ENCODE measurements around the gene PGR. TPM values are rescaled to one million over a fixed set of nuclear protein-coding genes. Genes with fewer than 3 reads are reported as not detected.

Gene PGR
- total RNA-seq, 1 donor from 2014 or later = 1.9 TPM

DNA sequence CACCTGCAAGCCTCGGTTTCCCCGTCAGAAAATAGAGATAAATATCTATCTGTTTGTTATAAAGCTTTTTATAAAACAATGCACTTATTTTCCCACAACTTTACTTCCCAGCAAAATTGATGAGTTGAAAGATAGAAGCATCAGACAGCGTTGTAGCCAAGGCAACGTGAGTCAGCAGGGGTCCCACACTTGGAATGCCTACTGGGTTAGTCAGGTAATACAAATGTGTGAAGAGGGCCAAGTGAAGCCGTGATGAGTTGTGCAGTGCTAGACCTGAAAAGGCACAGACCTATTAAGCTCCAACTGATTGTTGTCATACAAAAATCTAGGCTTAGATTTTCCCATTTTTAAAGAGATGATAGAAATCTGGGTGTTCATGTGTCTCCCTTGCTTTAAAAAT, 118.7 kb downstream of the PGR start:
- no peak overlapping the region for H3K27ac ChIP-seq
- no peaks in the 10 kb centered on the region for H3K9me3 ChIP-seq
- intact Hi-C loops (cut with DNase I) = no loop called here
- H3K27me3 ChIP-seq (ENCODE audit: low read depth) = no peaks in the 10 kb centered on the region
- no peaks in the 10 kb centered on the region for H3K4me1 ChIP-seq
- H3K36me3 ChIP-seq = no peaks in the 10 kb centered on the region
- ATAC-seq (no peak), DNase-seq (no peak)
- no peak overlapping the region for H3K4me3 ChIP-seq
- TF ChIP-seq, protein P1, sequence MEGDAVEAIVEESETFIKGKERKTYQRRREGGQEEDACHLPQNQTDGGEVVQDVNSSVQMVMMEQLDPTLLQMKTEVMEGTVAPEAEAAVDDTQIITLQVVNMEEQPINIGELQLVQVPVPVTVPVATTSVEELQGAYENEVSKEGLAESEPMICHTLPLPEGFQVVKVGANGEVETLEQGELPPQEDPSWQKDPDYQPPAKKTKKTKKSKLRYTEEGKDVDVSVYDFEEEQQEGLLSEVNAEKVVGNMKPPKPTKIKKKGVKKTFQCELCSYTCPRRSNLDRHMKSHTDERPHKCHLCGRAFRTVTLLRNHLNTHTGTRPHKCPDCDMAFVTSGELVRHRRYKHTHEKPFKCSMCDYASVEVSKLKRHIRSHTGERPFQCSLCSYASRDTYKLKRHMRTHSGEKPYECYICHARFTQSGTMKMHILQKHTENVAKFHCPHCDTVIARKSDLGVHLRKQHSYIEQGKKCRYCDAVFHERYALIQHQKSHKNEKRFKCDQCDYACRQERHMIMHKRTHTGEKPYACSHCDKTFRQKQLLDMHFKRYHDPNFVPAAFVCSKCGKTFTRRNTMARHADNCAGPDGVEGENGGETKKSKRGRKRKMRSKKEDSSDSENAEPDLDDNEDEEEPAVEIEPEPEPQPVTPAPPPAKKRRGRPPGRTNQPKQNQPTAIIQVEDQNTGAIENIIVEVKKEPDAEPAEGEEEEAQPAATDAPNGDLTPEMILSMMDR (IDR thresholded peaks at IDR 0.05) = no peak

DNA sequence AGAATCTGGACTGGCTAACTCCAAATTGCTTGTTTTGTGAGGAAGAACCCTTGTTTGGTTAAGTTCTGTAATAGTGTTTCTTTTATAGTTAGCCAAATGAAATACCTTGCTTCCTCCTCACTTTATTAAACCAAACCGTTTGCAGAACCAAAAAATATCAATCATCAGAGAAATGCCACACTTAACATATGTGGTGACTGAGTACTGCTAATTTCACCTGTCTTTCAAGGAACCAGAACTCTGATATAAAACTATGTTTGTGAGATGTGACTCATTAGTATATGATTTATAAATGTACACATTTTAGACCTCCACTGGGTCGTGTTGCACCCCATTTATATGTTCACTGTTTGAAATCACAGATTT, 119.9 kb downstream of the PGR start:
- no peaks in the 10 kb centered on the region for H3K4me1 ChIP-seq
- intact Hi-C loops (cut with DNase I) = no loop called here
- H3K36me3 ChIP-seq = no peaks in the 10 kb centered on the region
- no peak overlapping the region for H3K4me3 ChIP-seq
- TF ChIP-seq, protein P1 (IDR thresholded peaks at IDR 0.05) = no peak
- DNase-seq (no peak), ATAC-seq (no peak)
- H3K27me3 ChIP-seq (ENCODE audit: low read depth) = no peaks in the 10 kb centered on the region
- no peak overlapping the region for H3K27ac ChIP-seq
- no peaks in the 10 kb centered on the region for H3K9me3 ChIP-seq

DNA sequence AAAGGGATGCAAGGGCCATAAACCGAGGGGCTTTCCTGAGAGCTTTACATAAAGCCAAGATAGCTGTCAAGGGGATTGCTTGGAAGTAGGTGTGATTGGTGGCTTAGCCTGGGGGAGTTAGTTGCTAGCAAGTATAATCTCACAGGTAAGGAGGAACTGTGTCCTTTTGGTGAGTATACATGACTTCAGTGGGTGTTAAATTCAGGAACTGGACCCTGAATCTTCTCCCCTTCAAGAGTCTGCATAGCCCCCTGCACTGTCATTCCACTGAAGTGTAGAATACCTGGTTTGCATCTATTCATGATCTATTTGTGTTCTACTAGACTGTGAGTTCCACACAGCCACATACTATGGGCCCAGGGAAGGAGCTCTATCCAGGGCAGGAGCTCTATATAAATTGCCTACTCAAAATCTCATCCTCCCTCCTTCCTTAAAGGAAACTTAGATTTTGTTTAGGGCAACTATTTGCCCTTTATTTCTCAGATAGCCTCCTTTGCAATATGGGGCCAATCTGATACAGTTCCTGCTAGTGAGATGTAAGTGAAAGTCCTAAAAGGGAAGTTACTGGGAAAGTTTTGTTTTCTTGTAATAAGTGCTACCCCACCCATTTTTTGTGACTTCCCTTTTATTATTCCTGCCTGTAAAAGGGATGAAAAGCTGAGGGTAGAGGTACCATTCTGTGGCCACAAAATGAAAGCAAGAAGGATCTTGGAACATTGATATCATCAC, 120.5 kb downstream of the PGR start:
- intact Hi-C loops (cut with DNase I) = no loop called here
- ATAC-seq (no peak), DNase-seq (no peak)
- no peaks in the 10 kb centered on the region for H3K9me3 ChIP-seq
- no peaks in the 10 kb centered on the region for H3K4me1 ChIP-seq
- TF ChIP-seq, protein P1 (IDR thresholded peaks at IDR 0.05) = no peak
- no peak overlapping the region for H3K27ac ChIP-seq
- no peaks in the 10 kb centered on the region for H3K36me3 ChIP-seq
- no peak overlapping the region for H3K4me3 ChIP-seq
- no peaks in the 10 kb centered on the region for H3K27me3 ChIP-seq (ENCODE audit: low read depth)

DNA sequence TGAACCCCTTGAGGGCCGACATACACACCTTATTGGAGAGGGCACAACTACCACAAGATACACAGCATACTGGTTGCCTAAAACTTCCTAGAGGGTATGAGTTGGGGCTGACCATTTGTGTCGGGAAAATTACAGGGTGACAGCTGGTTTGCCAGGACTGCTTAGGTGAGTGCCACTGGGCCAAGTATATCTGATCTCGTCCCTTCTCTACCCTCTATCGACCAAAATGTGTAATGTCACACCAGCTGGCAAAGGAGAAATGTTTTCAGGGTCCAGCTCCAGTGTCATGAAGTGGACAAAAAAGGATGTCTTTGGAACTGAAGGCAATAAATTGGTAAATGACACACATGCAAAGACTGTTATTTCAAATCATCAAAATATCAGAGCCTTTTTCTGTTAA, 126.1 kb downstream of the PGR start:
- Histone ChIP-seq H3K36me3 (no peaks in the 10 kb centered on the region), H3K4me3 (no peak overlapping the region), H3K27me3 (ENCODE audit: low read depth) (no peaks in the 10 kb centered on the region), H3K4me1 (no peaks in the 10 kb centered on the region), H3K9me3 (no peaks in the 10 kb centered on the region), H3K27ac (no peak overlapping the region)
- no peak for DNase-seq
- TF ChIP-seq, protein P1 (IDR thresholded peaks at IDR 0.05) = no peak
- intact Hi-C loops (cut with DNase I) = no loop called here
- no peak for ATAC-seq

DNA sequence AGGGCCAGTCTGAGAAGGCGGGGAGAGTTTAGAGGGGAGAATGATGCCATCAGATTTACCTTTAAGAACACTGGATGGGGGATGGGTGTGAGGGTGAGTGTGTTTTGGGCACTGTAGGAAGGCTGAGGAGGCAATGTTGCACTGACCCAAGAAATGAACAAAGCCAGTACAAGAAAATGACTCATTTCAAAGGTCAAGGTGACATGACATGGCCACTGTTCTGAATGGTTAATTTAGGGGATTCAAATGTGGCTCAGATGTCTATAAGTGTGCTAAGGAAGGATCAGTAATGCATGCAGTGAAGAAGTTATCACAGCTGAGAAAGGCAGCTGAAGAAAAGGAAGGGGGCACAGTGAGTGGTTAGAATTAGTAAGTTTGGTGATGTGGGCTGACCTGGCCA, 129.9 kb downstream of the PGR start:
- no peak overlapping the region for H3K4me3 ChIP-seq
- no peaks in the 10 kb centered on the region for H3K36me3 ChIP-seq
- TF ChIP-seq, protein P1 (IDR thresholded peaks at IDR 0.05) = no peak
- H3K27me3 ChIP-seq (ENCODE audit: low read depth) = no peaks in the 10 kb centered on the region
- H3K9me3 ChIP-seq = no peaks in the 10 kb centered on the region
- H3K4me1 ChIP-seq = no peaks in the 10 kb centered on the region
- H3K27ac ChIP-seq = no peak overlapping the region
- DNase-seq (no peak), ATAC-seq (no peak)
- intact Hi-C loops (cut with DNase I) = no loop called here
